PC-3 (cell line): ENCODE data around the gene SGTA. TPM values are rescaled to one million over a fixed set of nuclear protein-coding genes. Genes with fewer than 3 reads are reported as not detected.

Experiments
- ATAC-seq: fragments of 200-7000 bp; cut with Tn5 transposase; 2 replicates; pipeline ENCODE4 v1.9.1; 2020; ENCODE audit warnings: mild to moderate bottlenecking, moderate library complexity
- BruUV-seq: library from RNA; stranded (reverse); fragments of 400-500 nt; replicated peaks from 2 replicates; lab custom pipeline; 2021; lab: Mats Ljungman, UMichigan
- CTCF ChIA-PET: fragments of 300-600 bp; sonication (Branson Sonifier 250); formaldehyde crosslinking; loops from one replicate; lab custom pipeline; 2022; ENCODE audit warnings: antibody characterized with exemption; lab: Charles Lee
- POLR2A ChIA-PET: fragments of 300-600 bp; sonication (Branson Sonifier 250); formaldehyde crosslinking; loops from one replicate; lab custom pipeline; 2022; ENCODE audit warnings: antibody characterized with exemption; ENCODE audit not compliant: unreplicated experiment; lab: Charles Lee
- DNase-seq: peaks from one replicate; pipeline ENCODE4 v3.0.0-alpha.2; 2015
- H2AFZ ChIP-seq: fragments of 300-600 bp; sonication (generic); 2 replicates; pipeline ENCODE4 v1.6.0; 2016; ENCODE audit warnings: antibody characterized with exemption, low read length
- H3F3A ChIP-seq: fragments of 300-600 bp; sonication (generic); one replicate; pipeline ENCODE4 v1.6.0; 2017; ENCODE audit warnings: antibody characterized with exemption, low read length, control low read depth, mild to moderate bottlenecking; ENCODE audit not compliant: unreplicated experiment
- H3K27ac ChIP-seq: fragments of 300-600 bp; sonication (generic); 2 replicates; pipeline ENCODE4 v1.5.1; 2016; ENCODE audit warnings: mild to moderate bottlenecking, low read length
- H3K27me3 ChIP-seq: fragments of 300-600 bp; sonication (generic); 2 replicates; pipeline ENCODE4 v1.6.1; 2016; ENCODE audit warnings: low read length, mixed read lengths
- H3K36me3 ChIP-seq: fragments of 300-600 bp; sonication (generic); 2 replicates; pipeline ENCODE4 v1.6.1; 2016; ENCODE audit warnings: low read depth, mixed run types, low read length, mixed read lengths
- H3K4me1 ChIP-seq: fragments of 300-600 bp; sonication (generic); 2 replicates; pipeline ENCODE4 v1.5.1; 2016; ENCODE audit warnings: low read length; ENCODE audit not compliant: insufficient read depth
- H3K4me2 ChIP-seq: fragments of 300-600 bp; sonication (generic); 2 replicates; pipeline ENCODE4 v1.6.0; 2016; ENCODE audit warnings: low read length
- H3K4me3 ChIP-seq: fragments of 300-600 bp; sonication (generic); 2 replicates; pipeline ENCODE4 v1.5.1; 2016; ENCODE audit warnings: mild to moderate bottlenecking, low read length, mixed read lengths
- H3K79me2 ChIP-seq: fragments of 300-600 bp; sonication (generic); 2 replicates; pipeline ENCODE4 v1.6.1; 2017; ENCODE audit warnings: low read length, mixed read lengths
- H3K9ac ChIP-seq: fragments of 300-600 bp; sonication (generic); 2 replicates; pipeline ENCODE4 v1.6.0; 2016; ENCODE audit warnings: mild to moderate bottlenecking, low read length
- H3K9me2 ChIP-seq: fragments of 300-600 bp; sonication (generic); replicated peaks from 2 replicates; pipeline ENCODE4 v1.6.1; 2016; ENCODE audit warnings: mixed run types, low read length, mixed read lengths
- H3K9me3 ChIP-seq: fragments of 300-600 bp; sonication (generic); 2 replicates; pipeline ENCODE4 v1.6.1; 2016; ENCODE audit warnings: low read length, mixed read lengths
- H4K20me1 ChIP-seq: fragments of 300-600 bp; sonication (generic); 2 replicates; pipeline ENCODE4 v1.6.1; 2016; ENCODE audit warnings: low read length, mixed read lengths
- EZH2 ChIP-seq: fragments of 300-600 bp; sonication (generic); IDR thresholded peaks from one replicate; pipeline ENCODE4 v1.6.1; 2017; ENCODE audit warnings: antibody characterized with exemption, mild to moderate bottlenecking, low read length; ENCODE audit not compliant: unreplicated experiment
- EZH2phosphoT487 ChIP-seq: fragments of 300-600 bp; sonication (generic); IDR thresholded peaks from 2 replicates; pipeline ENCODE4 v1.6.1; 2018; ENCODE audit warnings: mild to moderate bottlenecking, antibody characterized with exemption, low read length, borderline replicate concordance
- intact Hi-C: fragments of 100-400 bp; cut with micrococcal nuclease; formaldehyde crosslinking; loops from 2 replicates; pipeline ENCODE4 v1.9.0; 2023
- total RNA-seq: library from RNA; depleted of rRNA; stranded (reverse); fragments of >200 nt; gene quantifications from 2 replicates; pipeline ENCODE4 v1.2.3, GENCODE V29; 2014
- TF ChIP-seq, protein P1 (sequence below): fragments of 300-600 bp; sonication (generic); conservative IDR thresholded peaks from 2 replicates; pipeline ENCODE4 v1.5.1; 2017; ENCODE audit warnings: antibody characterized with exemption, low read depth, mild to moderate bottlenecking, low read length

The SGTA gene
- total RNA-seq, 1 experiment from 2014 or later: 78.6 TPM

- Histone ChIP-seq H3K4me2 (no peak overlapping the region), H3K9me2 (no peaks in the 10 kb centered on the region), H2AFZ (no peak overlapping the region), H3K36me3 (no peaks in the 10 kb centered on the region; the same call in 1 of the 2 replicates), H3K79me2 (no peaks in the 10 kb centered on the region), H3K4me3 (no peak overlapping the region), H3K27me3 (no peaks in the 10 kb centered on the region), H3K4me1 (no peaks in the 10 kb centered on the region), H3F3A (no peaks in the 10 kb centered on the region), H3K27ac (no peak overlapping the region), H4K20me1 (no peaks in the 10 kb centered on the region), H3K9me3 (no peaks in the 10 kb centered on the region), H3K9ac (no peak overlapping the region)
- ChIA-PET CTCF (no interaction called here), POLR2A (no interaction called here)
- intact Hi-C loops: no loop called here
- BruUV-seq: no TSS peak
- DNase-seq (no peak), ATAC-seq (no peak)
- TF ChIP-seq EZH2: no peak
- TF ChIP-seq EZH2phosphoT487: no peak
- TF ChIP-seq, protein P1, sequence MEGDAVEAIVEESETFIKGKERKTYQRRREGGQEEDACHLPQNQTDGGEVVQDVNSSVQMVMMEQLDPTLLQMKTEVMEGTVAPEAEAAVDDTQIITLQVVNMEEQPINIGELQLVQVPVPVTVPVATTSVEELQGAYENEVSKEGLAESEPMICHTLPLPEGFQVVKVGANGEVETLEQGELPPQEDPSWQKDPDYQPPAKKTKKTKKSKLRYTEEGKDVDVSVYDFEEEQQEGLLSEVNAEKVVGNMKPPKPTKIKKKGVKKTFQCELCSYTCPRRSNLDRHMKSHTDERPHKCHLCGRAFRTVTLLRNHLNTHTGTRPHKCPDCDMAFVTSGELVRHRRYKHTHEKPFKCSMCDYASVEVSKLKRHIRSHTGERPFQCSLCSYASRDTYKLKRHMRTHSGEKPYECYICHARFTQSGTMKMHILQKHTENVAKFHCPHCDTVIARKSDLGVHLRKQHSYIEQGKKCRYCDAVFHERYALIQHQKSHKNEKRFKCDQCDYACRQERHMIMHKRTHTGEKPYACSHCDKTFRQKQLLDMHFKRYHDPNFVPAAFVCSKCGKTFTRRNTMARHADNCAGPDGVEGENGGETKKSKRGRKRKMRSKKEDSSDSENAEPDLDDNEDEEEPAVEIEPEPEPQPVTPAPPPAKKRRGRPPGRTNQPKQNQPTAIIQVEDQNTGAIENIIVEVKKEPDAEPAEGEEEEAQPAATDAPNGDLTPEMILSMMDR: no peak
Observed at GRCh38 chr19:2763687-2764086, 19.4 kb downstream of the SGTA start.

- no peaks in the 10 kb centered on the region for H3K9me3 ChIP-seq
- no peak overlapping the region for H3K4me2 ChIP-seq
- intact Hi-C loops: no loop called here
- TF ChIP-seq, protein P1: no peak
- no peak for TF ChIP-seq EZH2phosphoT487
- no peak for TF ChIP-seq EZH2
- no peak overlapping the region for H3K9ac ChIP-seq
- ChIA-PET POLR2A (no interaction called here), CTCF (no interaction called here)
- no peaks in the 10 kb centered on the region for H3K4me1 ChIP-seq
- H3K36me3 ChIP-seq: no peaks in the 10 kb centered on the region; the same call in 1 of the 2 replicates
- ATAC-seq: no peak
- DNase-seq: no peak
- no peaks in the 10 kb centered on the region for H3K27me3 ChIP-seq
- no TSS peak for BruUV-seq
- H3K4me3 ChIP-seq: no peak overlapping the region
- H3K79me2 ChIP-seq: no peaks in the 10 kb centered on the region
- no peaks in the 10 kb centered on the region for H4K20me1 ChIP-seq
- H2AFZ ChIP-seq: no peak overlapping the region
- no peak overlapping the region for H3K27ac ChIP-seq
- H3F3A ChIP-seq: no peaks in the 10 kb centered on the region
- H3K9me2 ChIP-seq: no peaks in the 10 kb centered on the region
Observed at GRCh38 chr19:2762783-2763496, 20.1 kb downstream of the SGTA start.

GRCh38 chr19:2761876-2762782 lies 20.9 kb downstream of the SGTA start:
- H3K9ac ChIP-seq: no peak overlapping the region
- TF ChIP-seq EZH2 (no peak), EZH2phosphoT487 (no peak)
- TF ChIP-seq, protein P1: no peak

More at GRCh38 chr19:2761876-2762782, 20.9 kb downstream of the SGTA start:
- H3F3A ChIP-seq: no peaks in the 10 kb centered on the region
- H2AFZ ChIP-seq: no peak overlapping the region
- POLR2A ChIA-PET: no interaction called here
- H4K20me1 ChIP-seq: no peaks in the 10 kb centered on the region
- H3K79me2 ChIP-seq: no peaks in the 10 kb centered on the region
- no peak overlapping the region for H3K4me2 ChIP-seq
- no peaks in the 10 kb centered on the region for H3K27me3 ChIP-seq
- no peak overlapping the region for H3K4me3 ChIP-seq
- no peaks in the 10 kb centered on the region for H3K9me3 ChIP-seq
- H3K27ac ChIP-seq: no peak overlapping the region
- BruUV-seq: no TSS peak
- ATAC-seq (no peak), DNase-seq (no peak)
- H3K36me3 ChIP-seq: no peaks in the 10 kb centered on the region; the same call in 1 of the 2 replicates
- intact Hi-C loops: no loop called here
- no peaks in the 10 kb centered on the region for H3K4me1 ChIP-seq
- CTCF ChIA-PET: no interaction called here
- H3K9me2 ChIP-seq: no peaks in the 10 kb centered on the region
